Measurements from ENCODE around the gene NFIA. TPM values are rescaled to one million over a fixed set of nuclear protein-coding genes. Genes with fewer than 3 reads are reported as not detected.

NFIA gene
- polyA plus RNA-seq, 3 donors, result 1.4 to 5.3 (median 2.4) TPM

DNA sequence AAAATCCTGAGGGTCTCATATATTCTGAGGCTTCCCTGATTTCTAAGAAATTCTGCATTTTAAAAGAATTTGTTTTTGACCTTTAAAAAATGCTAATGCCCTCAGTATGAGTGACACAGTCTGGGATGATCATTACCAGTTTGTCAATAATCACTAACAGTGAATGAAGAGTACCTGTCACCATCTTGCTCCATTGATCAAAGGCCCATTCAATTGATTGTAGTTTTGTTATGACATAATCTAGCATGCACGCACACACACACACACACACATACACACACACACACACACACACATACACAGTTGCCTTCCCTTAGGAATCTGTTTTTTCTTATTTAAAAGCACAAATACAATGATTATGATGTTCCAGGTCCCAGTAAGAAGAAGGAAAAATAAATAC, 250.4 kb downstream of the NFIA start:
- Histone ChIP-seq H3K4me2 (replicated peaks; ENCODE audit: extremely low read depth, low read length, poor library complexity, severe bottlenecking) (no peak overlapping the region), H3K79me2 (ENCODE audit: insufficient read depth, low read length) (no peaks in the 10 kb centered on the region), H3K36me3 (replicated peaks in 1 of 2; ENCODE audit: control insufficient read depth in 1 of 2, insufficient read depth in 2 of 2, low read length in 2 of 2) (no peaks in the 10 kb centered on the region), H4K20me1 (ENCODE audit: insufficient read depth, low read length) (no peaks in the 10 kb centered on the region), H3K4me1 (ENCODE audit: control insufficient read depth in 1 of 2, insufficient read depth in 2 of 2, low read length in 2 of 2) (peaks cover 0 to under 1% of the 10 kb centered on the region in 2 donors), H3K4me3 (replicated peaks in 1 of 3; ENCODE audit: low read depth in 2 of 3, low read length in 3 of 3) (no peak overlapping the region), H3K27me3 (ENCODE audit: control insufficient read depth in 2 of 2, insufficient read depth in 2 of 2, low read length in 2 of 2) (no peaks in the 10 kb centered on the region), H3K9ac (ENCODE audit: insufficient read depth, low read length, poor library complexity, severe bottlenecking) (no peak overlapping the region), H3K9me3 (replicated peaks in 1 of 2; ENCODE audit: control insufficient read depth in 1 of 2, insufficient read depth in 1 of 2, low read length in 2 of 2) (no peaks in the 10 kb centered on the region), H2AFZ (ENCODE audit: insufficient read depth, low read depth, low read length, poor library complexity, severe bottlenecking) (no peak overlapping the region), H3K27ac (ENCODE audit: low read depth in 1 of 2, low read length in 2 of 2) (no peak overlapping the region)
- H3K9me3 Mint-ChIP-seq, result no peaks in the 10 kb centered on the region
- H3K36me3 Mint-ChIP-seq, result peaks cover 0 to 10% of the 10 kb centered on the region in 2 donors
- TF ChIP-seq, protein P1, sequence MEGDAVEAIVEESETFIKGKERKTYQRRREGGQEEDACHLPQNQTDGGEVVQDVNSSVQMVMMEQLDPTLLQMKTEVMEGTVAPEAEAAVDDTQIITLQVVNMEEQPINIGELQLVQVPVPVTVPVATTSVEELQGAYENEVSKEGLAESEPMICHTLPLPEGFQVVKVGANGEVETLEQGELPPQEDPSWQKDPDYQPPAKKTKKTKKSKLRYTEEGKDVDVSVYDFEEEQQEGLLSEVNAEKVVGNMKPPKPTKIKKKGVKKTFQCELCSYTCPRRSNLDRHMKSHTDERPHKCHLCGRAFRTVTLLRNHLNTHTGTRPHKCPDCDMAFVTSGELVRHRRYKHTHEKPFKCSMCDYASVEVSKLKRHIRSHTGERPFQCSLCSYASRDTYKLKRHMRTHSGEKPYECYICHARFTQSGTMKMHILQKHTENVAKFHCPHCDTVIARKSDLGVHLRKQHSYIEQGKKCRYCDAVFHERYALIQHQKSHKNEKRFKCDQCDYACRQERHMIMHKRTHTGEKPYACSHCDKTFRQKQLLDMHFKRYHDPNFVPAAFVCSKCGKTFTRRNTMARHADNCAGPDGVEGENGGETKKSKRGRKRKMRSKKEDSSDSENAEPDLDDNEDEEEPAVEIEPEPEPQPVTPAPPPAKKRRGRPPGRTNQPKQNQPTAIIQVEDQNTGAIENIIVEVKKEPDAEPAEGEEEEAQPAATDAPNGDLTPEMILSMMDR (IDR thresholded peaks at IDR 0.05), result no peak
- WGBS (ENCODE audit: insufficient coverage), result no CpG with 5 or more reads among the region's 1 CpG
- DNase-seq, result no peak
- no peaks in the 10 kb centered on the region for H3K27me3 Mint-ChIP-seq (ENCODE audit: low read depth in 3 of 3)
- intact Hi-C loops (cut with micrococcal nuclease), result no loop called here
- H3K27ac Mint-ChIP-seq, result no peak overlapping the region
- no peak overlapping the region for H3K4me3 Mint-ChIP-seq
- peaks cover 16% of the 10 kb centered on the region for H3K4me1 Mint-ChIP-seq

DNA sequence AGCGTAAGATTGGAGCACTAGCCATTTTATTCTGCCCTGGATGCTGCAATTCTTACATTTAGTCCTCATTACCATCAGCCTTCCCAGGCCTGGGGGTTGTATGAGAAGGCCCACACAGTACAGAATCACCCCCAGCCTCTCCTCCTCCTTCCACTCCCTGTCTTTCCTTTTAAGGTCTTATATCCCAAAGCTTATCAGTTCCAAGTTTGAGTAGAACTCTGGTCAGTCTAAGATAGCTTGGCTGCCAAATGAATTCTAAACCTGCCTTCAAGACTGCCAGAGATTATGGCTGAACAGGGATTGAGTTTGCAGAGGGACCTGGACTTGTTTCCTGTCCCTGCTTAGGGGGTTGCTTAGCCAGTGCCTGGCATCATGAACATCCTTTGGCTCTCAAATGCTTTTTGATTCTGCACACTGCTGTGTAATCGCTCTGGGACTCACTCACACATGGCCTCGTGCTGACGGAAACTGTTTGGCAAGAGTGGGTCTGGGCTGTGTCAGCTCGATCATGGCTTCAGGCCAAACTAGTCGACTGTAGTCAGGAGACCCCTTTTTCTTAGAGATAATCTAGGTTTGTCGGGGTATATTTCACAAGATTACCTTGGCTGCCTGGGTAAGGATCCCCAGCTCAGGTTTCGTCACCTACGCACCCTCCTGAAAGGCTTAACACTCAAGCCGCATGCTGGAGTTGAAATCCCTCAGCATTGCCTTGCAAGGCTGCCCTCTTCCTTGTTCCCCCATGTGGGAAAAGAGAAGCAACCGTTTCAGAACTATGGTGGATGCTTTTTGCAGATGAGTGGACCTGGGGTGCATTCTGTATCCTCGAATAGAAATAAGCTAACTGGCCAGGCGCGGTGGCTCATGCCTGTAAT, 252.6 kb downstream of the NFIA start:
- 89% methylated on average over 10 of the region's 14 CpGs for WGBS (ENCODE audit: insufficient coverage)

More for the DNA sequence above, 252.6 kb downstream of the NFIA start:
- H3K4me3 Mint-ChIP-seq, result no peak overlapping the region
- H3K79me2 ChIP-seq (ENCODE audit: insufficient read depth, low read length), result no peaks in the 10 kb centered on the region
- H4K20me1 ChIP-seq (ENCODE audit: insufficient read depth, low read length), result no peaks in the 10 kb centered on the region
- peak overlapping the region in 2 of 7 donors; percentile 36 to 69 for H3K27ac Mint-ChIP-seq
- peaks cover 0 to 15% of the 10 kb centered on the region in 2 donors for H3K4me1 ChIP-seq (ENCODE audit: control insufficient read depth in 1 of 2, insufficient read depth in 2 of 2, low read length in 2 of 2)
- TF ChIP-seq, protein P1 (IDR thresholded peaks at IDR 0.05), result no peak
- H3K27me3 Mint-ChIP-seq (ENCODE audit: low read depth in 3 of 3), result peaks cover 0 to 2% (median 0%) of the 10 kb centered on the region in 3 donors
- no peak for DNase-seq
- intact Hi-C loops (cut with micrococcal nuclease), result no loop called here
- H3K9me3 Mint-ChIP-seq, result no peaks in the 10 kb centered on the region
- H3K36me3 Mint-ChIP-seq, result peaks cover 0 to 10% of the 10 kb centered on the region in 2 donors
- no peaks in the 10 kb centered on the region for H3K9me3 ChIP-seq (replicated peaks in 1 of 2; ENCODE audit: control insufficient read depth in 1 of 2, insufficient read depth in 1 of 2, low read length in 2 of 2)
- no peaks in the 10 kb centered on the region for H3K36me3 ChIP-seq (replicated peaks in 1 of 2; ENCODE audit: control insufficient read depth in 1 of 2, insufficient read depth in 2 of 2, low read length in 2 of 2)
- H3K27ac ChIP-seq (ENCODE audit: low read depth in 1 of 2, low read length in 2 of 2), result no peak overlapping the region
- H3K4me3 ChIP-seq (replicated peaks in 1 of 3; ENCODE audit: low read depth in 2 of 3, low read length in 3 of 3), result no peak overlapping the region
- H3K4me2 ChIP-seq (replicated peaks; ENCODE audit: extremely low read depth, low read length, poor library complexity, severe bottlenecking), result no peak overlapping the region
- H2AFZ ChIP-seq (ENCODE audit: insufficient read depth, low read depth, low read length, poor library complexity, severe bottlenecking), result no peak overlapping the region
- H3K9ac ChIP-seq (ENCODE audit: insufficient read depth, low read length, poor library complexity, severe bottlenecking), result no peak overlapping the region
- H3K27me3 ChIP-seq (ENCODE audit: control insufficient read depth in 2 of 2, insufficient read depth in 2 of 2, low read length in 2 of 2), result no peaks in the 10 kb centered on the region
- H3K4me1 Mint-ChIP-seq, result peaks cover 33% of the 10 kb centered on the region
